Fibroblast of pulmonary artery (primary cell): ENCODE measurements around the gene TTLL12.

Source experiments
- DNase-seq: peaks from one replicate; pipeline ENCODE4 v3.0.0-alpha.2; 2010; ENCODE audit warnings: low read depth
- H3K4me3 ChIP-seq: replicated peaks from 2 replicates; pipeline ENCODE4 v1.5.1; 2011; ENCODE audit warnings: low read depth, mild to moderate bottlenecking, control low read depth, low read length, moderate library complexity
- CTCF ChIP-seq: IDR thresholded peaks from 2 replicates; pipeline ENCODE4 v1.5.1; 2011; ENCODE audit warnings: mild to moderate bottlenecking, control low read depth, low read length, inconsistent platforms; ENCODE audit errors: missing control alignments

TTLL12 gene

GRCh38 chr22:43129426-43130425 is 57.2 kb downstream of the TTLL12 start:
- no peak overlapping the region for H3K4me3 ChIP-seq
- DNase-seq, result no peak
- TF ChIP-seq CTCF, result no peak

- no peak for TF ChIP-seq CTCF
- DNase-seq, result no peak
- no peak overlapping the region for H3K4me3 ChIP-seq
Measured at GRCh38 chr22:43128928-43129424, 58.0 kb downstream of the TTLL12 start.

GRCh38 chr22:43128116-43128515 is 58.8 kb downstream of the TTLL12 start:
- TF ChIP-seq CTCF, result no peak
- DNase-seq, result no peak
- H3K4me3 ChIP-seq, result no peak overlapping the region

GRCh38 chr22:43127166-43127908 is 59.6 kb downstream of the TTLL12 start:
- DNase-seq, result no peak
- H3K4me3 ChIP-seq, result no peak overlapping the region
- no peak for TF ChIP-seq CTCF

GRCh38 chr22:43126501-43127165 is 60.3 kb downstream of the TTLL12 start:
- no peak overlapping the region for H3K4me3 ChIP-seq
- no peak for TF ChIP-seq CTCF
- DNase-seq, result peak; percentile 78

- no peak overlapping the region for H3K4me3 ChIP-seq
- TF ChIP-seq CTCF, result no peak
- no peak for DNase-seq
Measured at GRCh38 chr22:43118953-43119458, 67.9 kb downstream of the TTLL12 start.
